COLO829 (cell line): ENCODE measurements around the gene CEP72.
"Not testable (repeated sequence)": the region's sequence is repeated elsewhere in the genome, so short reads cannot be mapped to it uniquely, and the experiment has no call there.

ENCODE experiments used
- DNase-seq: peaks from one replicate; pipeline ENCODE4 v3.0.0; 2012; ENCODE audit warnings: low spot score

The CEP72 gene

GRCh38 chr5:617896-618295 is 5.8 kb downstream of the CEP72 start:
- no peak for DNase-seq

DNA sequence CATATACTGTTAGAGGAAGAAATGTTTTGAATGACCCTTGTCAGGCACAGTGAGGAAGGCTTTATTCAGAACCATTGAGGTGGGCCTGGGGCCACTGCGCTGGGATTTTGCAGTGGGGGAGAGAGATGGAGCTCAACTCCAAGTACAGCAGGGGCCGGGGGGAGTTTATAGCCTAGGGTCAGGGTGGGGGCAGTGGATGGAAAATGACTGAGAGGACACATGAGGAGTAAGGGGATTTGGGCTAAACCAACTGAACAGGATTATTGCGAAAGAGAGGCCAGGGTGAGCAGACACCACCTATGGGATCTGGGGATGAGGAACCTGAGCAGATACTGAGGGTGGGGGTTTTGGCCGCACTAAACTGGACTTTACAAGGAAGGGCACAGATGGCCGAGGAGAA is 6.3 kb downstream of the CEP72 start:
- DNase-seq: no peak

- no peak for DNase-seq
These were observed 7.3 kb downstream of the CEP72 start for GRCh38 chr5:619444-619843.

GRCh38 chr5:620152-620551 is 8.0 kb downstream of the CEP72 start:
- DNase-seq: no peak

DNA sequence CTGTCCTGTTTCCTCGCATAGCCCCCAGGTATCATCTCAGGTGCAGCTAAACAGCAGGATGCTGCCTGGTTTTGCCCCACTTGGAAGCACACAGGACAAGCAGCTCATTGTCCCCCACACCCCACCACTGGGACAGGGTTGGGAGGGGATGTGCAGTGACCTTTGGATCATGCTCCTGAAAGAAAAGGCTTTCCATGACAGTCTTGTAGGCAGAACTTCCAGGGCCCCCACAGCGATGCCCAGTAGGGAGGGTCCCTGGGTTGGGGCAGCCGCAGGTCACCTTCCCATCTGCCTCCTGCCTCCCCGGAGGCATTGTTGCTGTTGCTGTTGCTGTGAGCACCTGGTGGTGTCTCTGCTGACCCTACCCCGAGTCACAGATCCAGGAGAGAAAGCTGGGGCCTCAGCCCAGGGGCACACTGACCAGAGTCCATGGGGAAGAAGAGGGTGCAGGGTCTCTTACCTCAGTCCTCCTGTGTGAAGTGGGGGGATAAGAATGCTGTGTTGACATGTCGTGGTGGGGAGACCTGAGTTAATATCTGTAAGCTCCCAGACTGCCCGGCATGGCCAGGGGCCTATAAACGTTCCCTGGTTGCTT is 8.5 kb downstream of the CEP72 start:
- DNase-seq: no peak

DNA sequence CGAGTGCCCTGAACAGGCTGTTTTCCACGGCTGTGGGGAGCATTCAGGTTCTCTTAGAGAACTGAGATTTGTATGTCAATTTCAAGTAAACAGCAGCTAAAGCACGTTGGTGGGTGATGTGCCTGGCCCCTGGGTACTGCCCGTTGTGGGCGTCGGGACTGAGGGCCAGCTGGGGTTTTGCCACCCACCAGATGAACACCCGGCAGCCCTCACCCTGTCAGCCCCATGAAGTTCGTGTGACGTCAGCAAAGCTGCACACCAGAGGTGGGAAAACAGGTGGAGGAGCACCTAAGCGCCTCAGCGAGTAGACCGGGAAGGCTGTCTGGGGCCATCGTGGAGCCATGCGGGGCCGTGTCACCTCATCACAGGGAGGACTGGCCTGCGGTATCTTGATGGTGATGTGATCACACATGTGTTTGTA is 9.2 kb downstream of the CEP72 start:
- no peak for DNase-seq

DNA sequence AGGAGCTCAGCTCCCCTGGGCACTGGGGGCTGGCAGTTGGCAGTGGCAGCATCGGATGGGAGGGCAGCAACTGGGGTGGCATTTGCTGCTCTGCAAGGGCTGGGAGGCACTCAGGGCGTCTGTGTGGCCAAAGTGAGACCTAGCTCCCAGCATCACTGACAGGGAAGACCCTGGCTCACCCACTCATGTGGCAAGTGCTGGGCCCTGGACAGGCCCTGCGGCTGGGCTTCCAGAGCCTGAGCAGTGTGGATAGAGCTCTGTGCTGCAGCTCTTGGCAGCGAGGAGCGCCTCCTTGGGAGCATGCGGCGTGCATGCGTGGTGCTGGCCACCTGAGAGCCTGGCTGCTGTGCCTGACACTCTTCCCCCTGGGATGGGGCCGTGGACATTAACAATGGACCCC is 10.2 kb downstream of the CEP72 start:
- DNase-seq: no peak

DNA sequence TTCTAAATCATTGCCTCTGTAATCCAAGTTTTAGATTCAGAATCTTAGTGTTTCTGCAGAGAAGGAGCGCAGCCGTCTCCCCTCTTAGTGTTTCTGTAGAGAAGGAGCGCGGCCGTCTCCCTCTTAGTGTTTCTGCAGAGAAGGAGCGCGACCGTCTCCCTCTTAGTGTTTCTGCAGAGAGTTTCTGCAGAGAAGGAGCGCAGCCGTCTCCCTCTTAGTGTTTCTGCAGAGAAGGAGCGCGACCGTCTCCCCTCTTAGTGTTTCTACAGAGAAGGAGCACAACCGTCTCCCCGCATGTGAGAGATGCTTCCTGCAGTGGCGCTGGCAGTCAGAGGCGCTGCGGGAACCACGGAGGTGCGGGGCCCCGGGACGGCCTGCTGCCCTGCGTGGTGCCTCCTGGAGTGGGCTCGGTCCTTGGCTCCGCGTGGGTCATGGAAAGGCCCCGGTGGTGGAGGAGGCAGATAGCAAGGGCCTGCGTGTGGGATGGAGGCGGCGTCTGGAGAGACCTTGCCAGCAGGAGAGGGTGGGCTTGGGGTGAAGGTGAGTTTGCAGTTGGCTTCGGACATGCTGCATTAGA is 10.9 kb downstream of the CEP72 start:
- DNase-seq: no peak

GRCh38 chr5:623531-623930 is 11.4 kb downstream of the CEP72 start:
- no peak for DNase-seq

GRCh38 chr5:624118-624950 is 12.2 kb downstream of the CEP72 start:
- DNase-seq: no peak

DNA sequence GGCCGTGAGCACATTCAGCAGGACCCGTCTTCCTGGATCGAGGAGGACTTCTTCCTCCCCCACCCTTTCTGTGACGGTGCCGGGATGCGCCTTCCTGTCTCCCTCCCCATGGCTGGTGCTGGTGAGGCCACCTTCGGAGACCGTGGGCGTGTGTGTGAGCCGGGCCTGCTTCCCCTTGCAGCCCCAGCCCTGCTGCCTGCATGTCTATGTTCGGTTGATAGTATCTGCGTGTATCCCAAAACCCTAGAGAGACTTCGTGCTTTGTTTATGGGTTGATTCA is 12.8 kb downstream of the CEP72 start:
- DNase-seq: no peak

DNA sequence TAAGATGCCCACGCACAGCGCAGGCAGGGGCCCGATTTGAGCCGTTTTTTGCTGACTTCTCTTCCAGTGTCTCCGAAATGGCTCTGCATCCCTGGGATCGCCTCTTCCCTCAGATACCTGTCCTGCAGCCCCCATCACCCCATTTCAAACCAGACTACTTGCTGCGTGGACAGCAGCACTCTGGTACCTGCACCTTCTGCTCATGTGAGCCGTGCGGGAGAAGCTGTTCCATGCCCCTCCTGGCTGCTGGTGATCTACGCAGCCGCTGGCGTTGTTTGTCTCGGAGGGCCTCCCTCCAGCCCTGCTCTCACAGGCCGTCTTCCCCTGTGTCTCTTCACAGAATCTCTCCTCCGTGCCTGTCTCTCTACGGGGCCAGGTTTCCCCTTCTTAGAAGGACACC is 13.4 kb downstream of the CEP72 start:
- DNase-seq: no peak

GRCh38 chr5:626850-627249 is 14.7 kb downstream of the CEP72 start:
- no peak for DNase-seq

DNA sequence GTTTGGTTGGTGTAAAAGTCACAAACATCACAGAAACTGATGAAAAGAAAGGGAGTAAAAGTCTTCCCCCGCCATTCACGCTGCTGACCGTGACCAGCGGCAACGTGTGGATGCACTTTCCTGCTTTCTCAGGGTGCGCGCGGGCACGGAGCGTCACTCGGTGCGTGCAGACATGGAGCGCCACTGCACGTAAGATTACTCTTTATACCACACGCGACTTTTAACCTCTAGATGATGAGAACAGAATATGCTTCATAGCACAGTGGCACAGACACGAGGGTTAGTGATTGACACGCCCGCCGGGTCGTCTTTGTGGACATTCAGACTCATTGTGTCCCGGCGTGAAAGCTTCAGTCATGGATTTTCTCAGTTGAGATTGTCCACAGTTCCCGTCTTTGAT is 15.7 kb downstream of the CEP72 start:
- no peak for DNase-seq

GRCh38 chr5:628351-629205 is 16.4 kb downstream of the CEP72 start:
- not testable (repeated sequence) for DNase-seq

GRCh38 chr5:633501-633955 is 21.4 kb downstream of the CEP72 start:
- no peak for DNase-seq

- DNase-seq: no peak
These were observed 22.1 kb downstream of the CEP72 start for GRCh38 chr5:634191-634590.

DNA sequence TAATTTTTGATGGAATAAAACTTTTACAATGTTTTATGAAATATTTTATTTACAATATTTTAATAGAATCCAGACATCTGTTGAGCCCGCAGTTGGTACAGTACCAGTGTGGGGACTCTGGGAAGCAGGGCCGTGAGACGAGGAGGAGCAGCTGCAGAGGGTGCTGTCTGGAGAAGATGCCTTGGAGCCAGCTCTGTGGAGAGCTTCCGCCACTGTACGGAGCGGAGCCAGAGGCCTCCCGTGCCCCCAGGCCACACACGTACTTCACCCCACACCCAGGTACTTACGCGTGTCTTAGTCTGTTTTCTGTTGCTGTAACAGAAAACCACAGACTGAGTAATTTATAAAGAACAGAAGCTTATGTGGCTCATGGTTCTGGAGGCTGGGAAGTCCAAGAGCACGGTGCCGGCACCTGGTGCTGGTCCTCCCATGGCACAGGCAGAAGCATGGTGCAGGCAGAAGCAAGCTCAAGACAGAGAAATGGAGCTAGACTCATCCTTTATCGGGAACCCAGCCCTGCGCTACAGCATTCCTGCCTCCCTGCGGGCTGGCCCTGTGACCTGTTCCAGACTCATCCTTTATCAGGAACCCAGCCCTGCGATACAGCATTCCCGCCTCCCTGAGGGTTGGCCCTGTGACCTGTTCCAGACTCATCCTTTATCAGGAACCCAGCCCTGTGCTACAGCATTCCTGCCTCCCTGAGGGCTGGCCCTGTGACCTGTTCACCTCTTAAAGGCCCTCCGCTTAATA is 23.3 kb downstream of the CEP72 start:
- DNase-seq: no peak

- no peak for DNase-seq
These were observed 24.8 kb downstream of the CEP72 start for GRCh38 chr5:636951-637350.

GRCh38 chr5:637581-638450 is 25.7 kb downstream of the CEP72 start:
- DNase-seq: no peak
